GM21367 (cell line): ENCODE measurements around the gene COL8A1.
A peak's percentile ranks its signal among the peaks of the same experiment; 100 is the strongest.

ENCODE experiments used
- ATAC-seq: cut with Tn5 transposase; IDR thresholded peaks from one replicate; pipeline ENCODE4 v1.9.1; 2021; ENCODE audit not compliant: unreplicated experiment

COL8A1 gene

GRCh38 chr3:99781761-99782160 is 143.4 kb downstream of the COL8A1 start:
- ATAC-seq: no peak

DNA sequence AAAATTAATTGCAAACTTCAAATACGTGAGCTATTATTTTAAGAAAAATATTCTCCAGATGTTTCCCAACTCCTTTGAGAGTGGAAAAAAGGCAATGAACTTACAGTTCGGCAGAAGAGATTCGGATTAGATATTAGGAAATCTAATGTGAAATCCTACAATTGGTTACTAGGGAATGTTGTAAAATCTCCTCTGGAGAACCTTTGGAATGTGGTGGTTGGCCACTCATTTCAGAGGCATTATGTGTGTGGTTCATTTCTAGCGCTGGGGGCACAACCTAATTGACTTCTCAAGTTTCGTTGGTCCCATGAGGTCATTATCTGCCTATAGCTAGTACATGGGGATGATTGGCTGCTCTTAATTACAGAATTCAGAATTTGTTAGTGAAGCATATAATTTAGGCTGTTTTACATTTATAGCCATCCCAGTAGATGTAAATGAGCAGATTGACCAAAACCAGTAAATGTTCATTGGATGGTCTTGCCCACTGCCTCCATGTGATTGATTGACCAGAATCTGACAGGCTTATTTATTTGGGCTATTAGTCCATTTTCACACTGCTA is 144.7 kb downstream of the COL8A1 start:
- no peak for ATAC-seq

GRCh38 chr3:99789011-99789721 is 150.8 kb downstream of the COL8A1 start:
- ATAC-seq: peak; percentile 94

DNA sequence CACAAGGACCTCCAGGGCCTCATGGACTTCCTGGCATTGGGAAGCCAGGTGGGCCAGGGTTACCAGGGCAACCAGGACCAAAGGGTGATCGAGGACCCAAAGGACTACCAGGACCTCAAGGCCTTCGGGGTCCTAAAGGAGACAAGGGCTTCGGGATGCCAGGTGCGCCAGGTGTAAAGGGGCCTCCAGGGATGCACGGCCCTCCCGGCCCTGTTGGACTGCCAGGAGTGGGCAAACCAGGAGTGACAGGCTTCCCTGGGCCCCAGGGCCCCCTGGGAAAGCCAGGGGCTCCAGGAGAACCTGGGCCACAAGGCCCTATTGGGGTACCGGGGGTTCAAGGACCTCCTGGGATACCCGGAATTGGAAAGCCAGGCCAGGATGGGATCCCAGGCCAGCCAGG is 156.1 kb downstream of the COL8A1 start:
- no peak for ATAC-seq

- no peak for ATAC-seq
Observed at GRCh38 chr3:99795573-99795972, 157.2 kb downstream of the COL8A1 start.

DNA sequence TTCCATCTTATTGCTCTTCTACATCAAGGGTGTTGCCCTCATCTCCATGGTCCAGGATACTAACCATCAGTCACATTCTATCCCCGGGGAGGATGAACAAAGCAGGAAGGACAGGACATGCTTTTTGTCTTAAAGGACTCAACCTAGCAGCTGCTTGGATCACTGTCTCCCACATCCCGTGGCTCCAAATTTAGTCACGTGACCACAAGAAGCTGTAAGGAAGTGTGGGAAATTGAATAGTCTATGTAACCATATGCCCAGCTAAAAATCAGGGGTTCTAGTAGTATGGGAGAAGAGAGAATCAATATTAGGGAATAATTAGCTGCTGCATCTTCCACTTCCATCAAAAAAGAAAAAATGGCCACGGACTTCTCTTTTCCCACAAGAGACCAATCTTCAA is 161.0 kb downstream of the COL8A1 start:
- no peak for ATAC-seq

- no peak for ATAC-seq
Observed at GRCh38 chr3:99803297-99803696, 164.9 kb downstream of the COL8A1 start.

GRCh38 chr3:99805160-99805559 is 166.8 kb downstream of the COL8A1 start:
- no peak for ATAC-seq

DNA sequence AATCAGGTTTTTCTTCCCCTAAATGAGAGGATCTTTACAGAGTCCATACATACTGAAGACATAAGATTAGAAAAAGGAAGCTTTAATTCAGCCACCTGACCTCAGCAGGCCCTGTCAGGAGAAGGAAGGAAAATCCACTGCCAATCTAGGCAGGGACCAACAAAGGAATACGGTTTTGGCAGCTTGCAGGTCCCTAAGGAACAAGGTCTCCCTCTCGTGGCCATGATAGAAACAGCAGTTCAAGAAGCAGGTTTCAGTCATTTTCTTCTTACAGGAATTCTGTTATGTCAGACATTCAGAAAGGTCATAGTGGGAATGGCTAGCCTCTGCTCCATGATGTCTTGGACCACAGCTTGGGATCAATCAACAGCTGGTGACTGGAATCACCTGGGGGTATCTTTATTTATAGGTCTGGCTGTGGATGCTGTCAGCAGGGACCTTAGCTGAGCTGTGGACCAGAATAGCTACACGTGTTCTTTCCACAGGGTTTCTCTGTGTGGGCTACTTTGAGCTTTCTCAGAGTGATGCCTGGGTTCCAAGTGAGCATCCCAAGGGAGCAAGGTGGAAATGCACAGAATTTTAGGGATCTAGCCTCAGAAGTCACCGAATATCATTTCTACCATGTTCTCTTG is 169.9 kb downstream of the COL8A1 start:
- ATAC-seq: peak; percentile 60

DNA sequence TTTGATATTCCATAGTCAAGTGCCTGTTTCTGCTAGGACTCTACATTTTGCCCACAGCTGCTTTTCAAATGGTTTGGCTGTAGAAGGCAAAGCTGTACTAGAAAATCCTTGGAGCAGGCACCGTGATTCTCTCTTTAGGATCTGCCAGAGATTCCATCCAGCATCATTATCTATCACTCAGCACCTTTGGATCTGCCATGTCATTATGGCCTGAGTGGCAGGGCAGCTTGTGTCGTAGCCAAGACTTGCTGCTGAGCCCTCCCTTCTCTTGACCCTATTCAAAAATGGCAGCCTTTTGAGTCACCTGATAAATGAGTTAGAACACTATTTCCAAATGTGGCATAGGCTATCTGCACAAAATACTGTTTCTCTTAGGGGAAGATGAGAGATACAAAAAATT is 171.2 kb downstream of the COL8A1 start:
- ATAC-seq: no peak

- ATAC-seq: no peak
Observed at GRCh38 chr3:99810403-99810802, 172.0 kb downstream of the COL8A1 start.

- no peak for ATAC-seq
Observed at GRCh38 chr3:99817047-99817436, 178.6 kb downstream of the COL8A1 start.

- peak; percentile 97 for ATAC-seq
Observed at GRCh38 chr3:99817437-99818240, 179.2 kb downstream of the COL8A1 start, which contains the start of gene CMSS1. TSS of gene CMSS1 (plus strand) at chr3:99817862.

DNA sequence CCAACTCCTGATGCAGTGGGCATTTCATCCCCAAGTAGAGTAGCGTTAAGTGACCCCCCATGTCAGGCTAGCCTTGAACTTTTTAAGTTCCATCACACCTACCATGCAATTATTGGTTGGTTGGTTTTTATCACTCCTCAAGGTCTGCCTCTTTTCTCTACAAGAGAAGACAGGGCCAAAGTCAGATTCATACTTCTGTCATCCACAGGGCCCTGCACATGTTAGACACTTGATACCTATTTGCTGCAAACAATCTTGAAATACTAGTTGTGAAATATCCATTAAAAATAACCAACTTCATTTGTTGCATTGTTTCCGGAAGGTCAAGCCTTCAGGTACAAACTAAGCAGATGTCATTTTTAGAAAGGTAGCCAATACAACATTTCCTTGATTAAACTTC is 180.4 kb downstream of the COL8A1 start:
- ATAC-seq: no peak

GRCh38 chr3:99823723-99824711 is 185.6 kb downstream of the COL8A1 start:
- no peak for ATAC-seq

DNA sequence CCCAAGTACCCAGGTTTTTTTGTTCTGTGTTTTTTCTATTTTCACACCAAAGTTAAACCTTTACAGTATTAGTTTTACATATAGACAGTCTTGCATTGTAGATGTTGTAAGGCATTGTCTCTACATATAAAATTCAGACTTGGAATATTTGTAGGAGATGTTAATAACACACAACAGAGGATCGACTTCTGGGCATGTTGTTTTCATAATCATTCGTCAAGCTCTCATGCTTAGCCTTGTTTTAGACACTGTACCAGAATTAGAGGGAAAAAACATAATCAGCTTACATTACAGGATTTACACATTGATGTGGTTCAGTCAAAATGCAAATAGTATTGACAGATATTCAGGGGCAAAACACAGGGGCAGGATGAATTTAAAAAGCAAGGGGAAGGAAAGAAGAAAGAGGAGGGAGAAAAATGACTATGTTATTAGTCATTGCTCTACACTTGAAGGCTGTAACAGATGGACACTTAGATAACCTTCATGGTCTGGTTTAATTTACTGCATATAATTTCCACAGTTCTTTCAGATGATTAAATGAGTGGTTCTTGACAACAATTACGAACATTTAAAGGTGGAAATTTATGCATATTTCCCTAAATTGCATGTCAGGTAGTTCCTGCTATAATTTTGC is 186.7 kb downstream of the COL8A1 start:
- no peak for ATAC-seq

GRCh38 chr3:99829844-99830243 is 191.4 kb downstream of the COL8A1 start:
- ATAC-seq: no peak

- ATAC-seq: no peak
Observed at GRCh38 chr3:99833617-99834205, 195.3 kb downstream of the COL8A1 start.

GRCh38 chr3:99834211-99834957 is 196.0 kb downstream of the COL8A1 start:
- no peak for ATAC-seq
